Stimulated activated memory B cell treated with anti-CD40 and anti-IgM and Interleukin-4, amounts not matched to agents 10 μg/mL and 1 μg/mL and 100 μg/mL, for 72 hours (primary cell): Measurements from ENCODE around the gene CLEC4M.
"Not testable (repeated sequence)": the region's sequence is repeated elsewhere in the genome, so short reads cannot be mapped to it uniquely, and the experiment has no call there.

Source experiments
- ATAC-seq: fragments of 150-1000 bp; cut with Tn5 transposase; 2 replicates; pipeline ENCODE4 v1.10.0; 2021
- H3K27ac Mint-ChIP-seq: one replicate; pipeline ENCODE4 v1.8.0; 2022; ENCODE audit warnings: mild to moderate bottlenecking, mixed read lengths
- H3K27me3 Mint-ChIP-seq: one replicate; pipeline ENCODE4 v1.8.0; 2022; ENCODE audit warnings: mixed read lengths
- H3K36me3 Mint-ChIP-seq: one replicate; pipeline ENCODE4 v1.8.0; 2022; ENCODE audit warnings: mixed read lengths
- H3K4me1 Mint-ChIP-seq: one replicate; pipeline ENCODE4 v1.8.0; 2022; ENCODE audit warnings: mixed read lengths
- H3K4me3 Mint-ChIP-seq: one replicate; pipeline ENCODE4 v1.8.0; 2022; ENCODE audit warnings: mild to moderate bottlenecking, moderate library complexity, mixed read lengths
- H3K9me3 Mint-ChIP-seq: one replicate; pipeline ENCODE4 v1.8.0; 2022; ENCODE audit warnings: mixed read lengths

CLEC4M gene

DNA sequence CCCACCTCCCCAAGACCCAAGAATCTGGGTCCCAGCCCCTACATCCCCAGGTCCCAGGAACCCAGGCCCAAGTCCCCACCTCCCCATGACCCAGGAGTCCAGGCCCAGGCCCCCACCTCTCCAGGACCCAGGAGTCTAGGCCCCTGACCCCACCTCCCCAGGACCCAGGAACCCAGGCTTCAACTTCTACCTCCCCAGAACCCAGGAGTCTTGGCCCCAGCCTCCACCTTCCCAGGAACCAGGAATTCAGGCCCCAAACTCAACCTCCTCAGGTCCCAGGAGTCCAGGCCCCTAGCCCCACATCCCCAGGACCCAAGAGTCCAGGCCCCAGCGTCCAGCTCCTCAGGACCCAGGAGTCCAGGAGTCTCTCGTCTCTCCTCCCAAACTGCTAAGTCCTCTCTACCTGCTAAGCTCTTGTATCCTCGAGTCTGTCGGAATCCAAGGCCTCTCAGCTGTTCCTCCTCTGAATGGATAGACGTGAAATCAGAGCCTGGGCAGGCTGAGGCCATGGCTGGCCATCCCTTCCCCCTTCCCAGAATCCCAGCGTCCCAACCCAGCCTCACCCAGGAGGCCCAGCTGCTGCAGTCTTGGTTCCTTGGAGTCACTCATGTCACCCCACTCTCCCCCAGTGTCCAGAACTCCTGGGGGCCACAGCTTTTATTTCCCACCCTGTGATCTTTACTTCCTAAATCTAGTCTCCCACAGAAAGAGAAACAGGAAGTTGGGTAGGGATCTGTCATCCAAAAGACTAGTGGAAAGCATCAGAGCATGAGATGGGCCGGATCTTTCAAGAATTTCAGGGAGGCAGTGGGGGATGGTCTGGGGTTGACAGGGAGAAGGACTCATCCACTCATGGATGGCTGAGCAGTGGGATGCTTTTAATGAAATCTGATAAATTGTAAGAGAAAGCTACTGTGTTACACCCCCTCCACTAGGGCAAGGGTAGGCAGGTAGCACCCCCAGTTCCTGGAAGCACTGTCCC is 15.8 kb upstream of the CLEC4M start, which contains the start of gene CD209:
Gene CD209, minus strand, starts transcription at position 632 of the 982 bp plus-strand sequence. Its CDS starts 23 bp downstream, at position 609.
- Mint-ChIP-seq H3K27me3 (peaks cover 13% of the 10 kb centered on the region), H3K9me3 (peaks cover 13% of the 10 kb centered on the region), H3K27ac (peak within 1 kb of the TSS; percentile 70), H3K36me3 (peaks cover 3% of the 10 kb centered on the region), H3K4me3 (no peak within 1 kb of the TSS), H3K4me1 (peaks cover 65% of the 10 kb centered on the region)
- no peak for ATAC-seq

DNA sequence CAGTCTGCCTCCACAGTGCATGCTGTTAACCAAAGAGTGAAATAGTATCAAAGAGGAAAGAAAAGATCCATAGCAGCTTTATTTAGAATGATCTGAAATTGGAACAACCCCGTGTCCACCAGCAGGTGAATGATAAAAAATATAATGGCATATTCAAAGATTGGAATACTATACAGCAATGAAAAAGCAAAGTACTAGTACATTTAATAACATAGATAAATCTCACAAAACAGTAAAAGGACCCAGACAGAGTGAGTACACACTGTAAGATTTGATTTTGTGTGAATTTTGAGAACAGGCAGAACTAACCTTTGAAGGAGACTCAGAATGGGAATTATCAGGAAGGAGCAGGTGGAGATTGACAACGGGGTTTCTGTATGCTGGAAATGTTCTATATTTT is 14.9 kb upstream of the CLEC4M start:
- no peak for ATAC-seq
- no peak overlapping the region for H3K4me3 Mint-ChIP-seq
- H3K27ac Mint-ChIP-seq, result no peak overlapping the region
- H3K27me3 Mint-ChIP-seq, result peaks cover 13% of the 10 kb centered on the region
- peaks cover 62% of the 10 kb centered on the region for H3K4me1 Mint-ChIP-seq
- H3K9me3 Mint-ChIP-seq, result peaks cover 16% of the 10 kb centered on the region
- H3K36me3 Mint-ChIP-seq, result peaks cover 6% of the 10 kb centered on the region

DNA sequence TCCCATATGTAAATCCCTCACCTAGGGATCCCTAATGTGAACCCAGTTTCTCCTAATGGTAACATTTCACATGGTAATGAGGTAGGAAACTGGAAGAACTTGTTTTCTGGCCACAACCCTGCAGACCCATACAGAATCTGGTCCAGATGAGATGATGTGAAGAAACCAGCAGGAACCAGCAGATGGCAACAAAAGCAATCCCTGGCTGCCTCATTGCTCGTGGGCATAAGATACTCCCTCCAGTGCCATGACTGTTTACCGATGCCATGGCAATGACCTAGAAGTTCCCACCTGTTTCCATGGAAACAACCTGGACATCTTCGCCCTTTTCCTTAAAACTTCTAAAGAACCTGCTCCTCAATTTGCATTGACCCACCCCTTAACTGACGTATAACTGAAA is 14.3 kb upstream of the CLEC4M start:
- Mint-ChIP-seq H3K9me3 (peaks cover 18% of the 10 kb centered on the region), H3K4me1 (peaks cover 61% of the 10 kb centered on the region), H3K27ac (no peak overlapping the region), H3K27me3 (peaks cover 13% of the 10 kb centered on the region), H3K36me3 (peaks cover 6% of the 10 kb centered on the region), H3K4me3 (no peak overlapping the region)
- no peak for ATAC-seq

DNA sequence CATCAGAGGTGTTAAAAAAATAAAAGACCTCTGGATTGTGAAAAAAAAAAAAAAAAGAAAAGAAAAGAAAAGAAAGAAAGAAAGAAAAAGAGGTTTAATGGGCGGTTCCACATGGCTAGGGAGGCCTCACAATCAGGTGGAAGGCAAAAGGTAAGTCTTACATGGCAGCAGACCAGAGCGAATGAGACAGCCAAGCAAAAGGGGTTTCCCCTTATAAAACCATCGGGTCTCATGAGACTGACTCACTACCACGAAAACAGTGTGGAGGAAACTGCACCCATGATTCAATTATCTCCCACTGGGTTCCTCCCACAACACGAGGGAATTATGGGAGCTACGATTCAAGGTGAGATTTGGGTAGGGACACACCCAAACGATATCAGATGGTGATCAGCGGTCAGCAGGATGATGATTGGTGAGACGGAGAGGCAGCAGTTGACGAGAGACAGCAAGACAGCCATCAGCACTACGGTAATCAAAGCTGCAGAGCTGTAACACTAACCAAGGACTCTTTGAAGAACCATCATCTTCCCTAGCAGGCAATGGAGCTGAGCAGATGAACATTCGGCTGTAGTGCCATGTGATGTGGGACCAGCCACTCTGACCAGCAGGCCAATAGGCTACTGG is 11.8 kb upstream of the CLEC4M start:
- Mint-ChIP-seq H3K36me3 (peaks cover 15% of the 10 kb centered on the region), H3K4me3 (peak overlapping the region; percentile 47), H3K4me1 (peaks cover 54% of the 10 kb centered on the region), H3K27ac (peak overlapping the region; percentile 75), H3K9me3 (peaks cover 37% of the 10 kb centered on the region), H3K27me3 (peaks cover 13% of the 10 kb centered on the region)
- ATAC-seq, result peak; percentile 98

DNA sequence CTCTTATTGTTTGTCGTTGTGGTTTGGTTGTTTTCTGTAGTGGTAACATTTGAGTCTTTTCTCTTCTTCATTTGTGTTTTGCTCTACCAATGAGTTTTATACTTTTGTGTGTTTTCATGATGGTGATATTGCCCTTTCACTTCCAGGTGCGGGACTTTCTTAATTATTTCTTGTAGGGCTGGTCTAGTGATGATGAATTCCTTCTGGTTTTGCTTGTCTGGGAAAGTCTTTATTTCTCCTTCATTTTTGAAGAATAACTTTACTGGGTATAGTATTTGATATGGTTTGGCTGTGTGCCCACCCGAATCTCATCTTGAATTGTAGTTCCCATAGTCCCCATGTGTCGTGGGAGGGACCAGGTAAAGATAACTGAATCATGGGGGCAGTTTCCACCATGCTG is 6.8 kb upstream of the CLEC4M start:
- Mint-ChIP-seq H3K4me3 (no peak overlapping the region), H3K27ac (no peak overlapping the region), H3K4me1 (peaks cover 25% of the 10 kb centered on the region), H3K27me3 (no peaks in the 10 kb centered on the region), H3K9me3 (peaks cover 41% of the 10 kb centered on the region), H3K36me3 (peaks cover 25% of the 10 kb centered on the region)
- ATAC-seq, result no peak

DNA sequence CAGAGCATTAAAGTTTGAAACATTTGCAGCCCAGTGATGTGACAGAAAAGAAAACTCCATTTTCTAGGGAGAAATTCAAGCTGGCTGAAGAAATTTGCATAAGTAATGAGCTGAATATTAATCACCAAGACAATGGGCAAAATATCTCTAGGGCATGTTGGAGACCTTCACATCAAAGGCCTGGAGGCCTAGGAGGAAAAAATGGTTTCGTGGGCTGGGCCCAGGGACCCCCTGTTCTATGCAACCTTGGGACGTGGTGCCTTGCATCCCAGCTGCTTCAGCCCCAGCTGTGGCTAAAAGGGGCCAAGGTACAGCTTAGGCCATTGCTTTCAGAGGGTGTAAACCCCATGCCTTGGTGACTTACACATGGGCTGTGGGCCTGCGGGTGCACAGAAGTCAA is 5.7 kb upstream of the CLEC4M start:
- ATAC-seq, result no peak
- Mint-ChIP-seq H3K9me3 (peaks cover 36% of the 10 kb centered on the region), H3K36me3 (peaks cover 20% of the 10 kb centered on the region), H3K27ac (no peak overlapping the region), H3K27me3 (no peaks in the 10 kb centered on the region), H3K4me3 (no peak overlapping the region), H3K4me1 (peaks cover 17% of the 10 kb centered on the region)

DNA sequence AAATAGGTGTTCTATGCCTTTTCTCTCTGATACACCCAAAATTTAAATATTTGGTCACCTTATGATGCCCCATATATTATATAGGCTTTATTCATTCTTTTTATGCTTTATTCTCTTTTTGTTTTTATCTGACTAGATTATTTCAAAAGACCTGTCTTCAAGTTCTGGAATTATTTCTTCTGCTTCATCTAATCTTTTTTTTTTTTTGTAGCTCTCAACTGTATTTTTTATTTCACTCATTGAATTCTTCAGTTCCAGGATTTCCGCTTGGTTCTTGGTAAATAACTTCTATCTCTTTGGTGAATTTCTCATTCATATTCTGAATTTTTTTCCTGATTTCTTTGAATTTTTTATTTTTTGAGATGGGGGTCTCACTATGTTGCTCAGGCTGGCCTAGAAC is 3.9 kb upstream of the CLEC4M start:
- Mint-ChIP-seq H3K4me1 (peaks cover 18% of the 10 kb centered on the region), H3K27me3 (peaks cover 17% of the 10 kb centered on the region), H3K9me3 (peaks cover 32% of the 10 kb centered on the region), H3K27ac (no peak overlapping the region), H3K4me3 (no peak overlapping the region), H3K36me3 (peaks cover 18% of the 10 kb centered on the region)
- ATAC-seq, result no peak

DNA sequence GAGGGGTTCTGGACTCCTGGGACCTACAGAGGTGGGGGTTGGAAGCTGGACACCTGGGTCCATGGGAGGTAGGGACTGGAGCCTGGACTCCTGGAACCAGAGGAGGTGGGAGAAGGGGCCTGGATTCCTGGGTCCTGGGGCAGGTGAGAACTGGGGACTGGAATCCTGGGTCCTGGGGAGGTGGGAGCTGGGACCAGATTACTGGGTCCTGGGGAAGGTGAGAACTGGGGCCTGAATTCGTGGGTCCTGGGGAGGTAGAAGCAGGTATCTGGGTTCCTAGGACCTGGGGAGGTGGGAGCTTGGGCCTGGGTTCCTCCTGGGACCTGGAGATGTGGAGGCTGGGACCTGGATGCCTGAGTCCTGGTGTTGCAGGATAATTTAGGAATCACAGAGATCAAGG is 653 bp downstream of the CLEC4M start:
- Mint-ChIP-seq H3K36me3 (peaks cover 4% of the 10 kb centered on the region), H3K27me3 (peaks cover 29% of the 10 kb centered on the region), H3K4me1 (peaks cover 11% of the 10 kb centered on the region), H3K9me3 (peaks cover 8% of the 10 kb centered on the region), H3K27ac (peak overlapping the region; percentile 33), H3K4me3 (no peak overlapping the region)
- ATAC-seq, result no peak

DNA sequence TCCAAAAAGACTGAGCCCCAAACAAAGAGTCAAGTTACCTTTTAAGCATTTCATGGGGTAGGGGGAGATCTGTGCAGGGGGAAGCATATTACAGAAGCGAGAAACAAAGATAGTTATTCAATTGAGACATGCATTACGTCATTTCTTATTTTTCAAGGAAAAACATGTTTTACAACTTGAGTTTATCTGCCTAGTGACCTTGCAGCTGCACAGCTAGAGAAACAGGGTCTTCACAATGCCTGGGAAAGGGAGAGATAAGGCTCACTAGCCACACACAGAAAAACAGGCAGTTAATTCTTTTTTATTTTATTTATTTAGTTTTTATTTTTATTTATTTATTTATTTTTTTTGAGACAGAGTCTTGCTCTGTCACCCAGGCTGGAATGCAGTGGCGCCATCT is 1.1 kb downstream of the CLEC4M start:
- not testable (repeated sequence) for ATAC-seq, H3K9me3 Mint-ChIP-seq, H3K36me3 Mint-ChIP-seq, H3K4me3 Mint-ChIP-seq, H3K27ac Mint-ChIP-seq
- H3K27me3 Mint-ChIP-seq, result peaks cover 29% of the 10 kb centered on the region
- H3K4me1 Mint-ChIP-seq, result peaks cover 11% of the 10 kb centered on the region

DNA sequence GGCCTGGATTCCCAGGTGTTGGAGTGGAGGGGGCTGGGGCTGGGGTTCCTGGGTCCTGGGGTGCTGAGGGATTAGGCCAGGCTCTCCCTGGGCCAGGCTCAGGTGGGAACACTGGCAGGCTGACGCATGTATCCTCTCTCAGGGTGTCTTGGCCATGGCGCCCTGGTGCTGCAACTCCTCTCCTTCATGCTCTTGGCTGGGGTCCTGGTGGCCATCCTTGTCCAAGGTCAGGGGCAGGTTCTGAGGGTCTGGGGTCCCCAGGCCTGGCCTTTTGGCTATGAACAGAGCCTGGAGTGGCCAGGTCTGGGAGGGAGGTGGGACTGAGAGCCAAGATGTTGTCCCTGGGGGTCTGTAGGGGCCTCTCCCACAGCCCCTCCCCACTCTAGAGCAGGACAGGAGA is 2.0 kb downstream of the CLEC4M start:
- not testable (repeated sequence) for H3K27ac Mint-ChIP-seq, H3K4me3 Mint-ChIP-seq, H3K36me3 Mint-ChIP-seq, H3K9me3 Mint-ChIP-seq, ATAC-seq
- peaks cover 11% of the 10 kb centered on the region for H3K4me1 Mint-ChIP-seq
- H3K27me3 Mint-ChIP-seq, result peaks cover 29% of the 10 kb centered on the region

DNA sequence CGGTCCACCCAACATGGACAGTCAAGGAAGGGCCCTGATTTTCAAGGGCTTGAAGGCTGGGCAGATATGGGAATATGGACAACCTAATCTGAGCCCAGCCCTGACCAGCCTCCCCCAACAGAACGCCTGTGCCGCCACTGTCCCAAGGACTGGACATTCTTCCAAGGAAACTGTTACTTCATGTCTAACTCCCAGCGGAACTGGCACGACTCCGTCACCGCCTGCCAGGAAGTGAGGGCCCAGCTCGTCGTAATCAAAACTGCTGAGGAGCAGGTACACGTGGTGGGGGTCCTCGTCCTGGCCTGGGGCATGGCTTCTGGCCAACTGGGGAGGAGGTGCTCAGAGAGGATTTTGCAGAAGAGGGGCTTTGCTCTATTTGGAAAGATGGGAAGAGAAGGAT is 3.5 kb downstream of the CLEC4M start:
- no peak for ATAC-seq
- Mint-ChIP-seq H3K4me3 (no peak overlapping the region), H3K27me3 (peaks cover 29% of the 10 kb centered on the region), H3K36me3 (no peaks in the 10 kb centered on the region), H3K27ac (no peak overlapping the region), H3K9me3 (no peaks in the 10 kb centered on the region), H3K4me1 (peaks cover 14% of the 10 kb centered on the region)

DNA sequence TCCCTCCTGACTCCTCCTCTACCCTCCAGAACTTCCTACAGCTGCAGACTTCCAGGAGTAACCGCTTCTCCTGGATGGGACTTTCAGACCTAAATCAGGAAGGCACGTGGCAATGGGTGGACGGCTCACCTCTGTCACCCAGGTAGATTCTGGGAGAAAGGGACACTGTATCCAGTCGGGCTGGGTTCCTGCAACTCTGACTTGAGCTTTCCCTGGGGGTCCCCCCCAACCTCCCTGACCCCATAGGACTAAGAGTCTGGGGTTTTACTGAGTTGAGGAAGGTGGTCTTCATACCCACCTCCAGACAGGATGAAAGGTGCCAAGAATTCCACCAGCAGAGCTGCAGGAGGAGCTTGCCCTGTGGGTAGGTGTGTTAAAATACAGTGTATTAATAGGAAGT is 4.4 kb downstream of the CLEC4M start:
- Mint-ChIP-seq H3K4me3 (no peak overlapping the region), H3K4me1 (peaks cover 18% of the 10 kb centered on the region), H3K36me3 (no peaks in the 10 kb centered on the region), H3K9me3 (no peaks in the 10 kb centered on the region), H3K27ac (no peak overlapping the region), H3K27me3 (peaks cover 28% of the 10 kb centered on the region)
- ATAC-seq, result no peak

DNA sequence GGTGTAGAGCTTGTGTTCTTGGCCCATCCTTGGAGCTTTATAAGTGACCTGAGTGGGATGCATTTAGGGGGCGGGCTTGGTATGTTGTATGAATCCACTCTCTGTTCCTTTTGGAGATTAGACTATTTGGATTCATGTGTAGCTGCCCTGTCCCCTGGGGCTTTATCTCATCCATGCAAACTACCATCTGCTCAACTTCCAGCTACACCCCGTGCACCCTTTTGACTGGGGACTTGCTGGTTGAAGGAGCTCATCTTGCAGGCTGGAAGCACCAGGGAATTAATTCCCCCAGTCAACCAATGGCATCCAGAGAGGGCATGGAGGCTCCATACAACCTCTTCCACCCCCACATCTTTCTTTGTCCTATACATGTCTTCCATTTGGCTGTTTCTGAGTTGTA is 6.1 kb downstream of the CLEC4M start:
- Mint-ChIP-seq H3K27ac (no peak overlapping the region), H3K36me3 (no peaks in the 10 kb centered on the region), H3K9me3 (no peaks in the 10 kb centered on the region), H3K4me3 (no peak overlapping the region), H3K27me3 (peaks cover 11% of the 10 kb centered on the region), H3K4me1 (peaks cover 15% of the 10 kb centered on the region)
- ATAC-seq, result no peak

DNA sequence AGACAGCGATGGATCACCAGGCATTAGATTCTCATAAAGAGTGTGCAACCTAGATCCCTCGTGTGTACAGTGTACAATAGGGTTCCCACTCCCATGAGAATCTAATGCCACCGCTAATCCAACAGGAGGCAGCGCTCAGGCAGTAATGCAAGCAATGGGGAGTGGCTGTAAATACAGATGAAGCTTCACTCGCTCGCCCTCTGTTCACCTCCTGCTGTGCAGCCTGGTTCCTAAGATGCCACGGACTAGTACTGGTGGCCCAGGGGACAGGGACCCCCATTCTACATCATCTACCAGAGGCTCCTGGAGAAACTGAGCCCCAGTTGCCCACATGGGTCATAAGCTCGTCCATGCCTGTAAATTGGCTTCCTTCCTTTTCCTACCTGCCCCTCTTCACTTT is 8.0 kb downstream of the CLEC4M start:
- ATAC-seq, result no peak
- Mint-ChIP-seq H3K27ac (peak overlapping the region; percentile 7), H3K4me1 (peaks cover 15% of the 10 kb centered on the region), H3K9me3 (no peaks in the 10 kb centered on the region), H3K4me3 (no peak overlapping the region), H3K36me3 (no peaks in the 10 kb centered on the region), H3K27me3 (peaks cover 11% of the 10 kb centered on the region)

DNA sequence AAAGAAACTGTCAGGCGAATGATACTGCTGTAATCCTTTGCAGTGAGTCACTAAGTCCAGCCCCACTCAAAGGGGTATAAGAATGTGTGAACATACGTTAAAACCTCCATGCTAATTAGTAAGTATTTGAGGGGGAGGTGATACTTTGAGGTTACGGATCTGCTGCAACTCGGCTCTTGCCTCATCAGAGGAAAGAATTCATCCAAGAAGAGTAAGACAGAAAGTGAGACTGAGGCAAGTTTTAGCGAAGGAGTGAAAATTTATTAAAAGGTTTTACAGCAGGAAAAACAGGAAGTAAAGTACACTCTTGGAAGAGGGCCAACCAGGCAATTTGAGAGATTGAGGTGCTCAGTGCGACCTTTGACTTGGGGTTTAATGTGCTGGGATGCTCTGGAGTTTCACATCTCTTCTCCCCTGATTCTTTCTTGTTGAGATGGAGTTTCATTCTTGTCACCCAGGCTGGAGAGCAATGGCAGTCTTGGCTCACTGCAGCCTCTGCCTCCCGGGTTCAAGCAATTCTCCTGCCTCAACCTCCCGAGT is 9.8 kb downstream of the CLEC4M start:
- Mint-ChIP-seq H3K9me3 (no peaks in the 10 kb centered on the region), H3K4me3 (no peak overlapping the region), H3K27ac (peak overlapping the region; percentile 7), H3K27me3 (peaks cover 6% of the 10 kb centered on the region), H3K4me1 (peaks cover 16% of the 10 kb centered on the region), H3K36me3 (no peaks in the 10 kb centered on the region)
- ATAC-seq, result peak; percentile 82
